ENCODE measurements around the gene DROSHA.
"Not testable (repeated sequence)": the region's sequence is repeated elsewhere in the genome, so short reads cannot be mapped to it uniquely, and the experiment has no call there.

DROSHA gene

GRCh38 chr5:31568302-31568835, 36.5 kb upstream of the DROSHA start:
- TF ChIP-seq CTCF (conservative IDR thresholded peaks at IDR 0.05; ENCODE audit: low read depth, low read length): no peak
- H3K4me3 ChIP-seq (ENCODE audit: low read length): no peak overlapping the region
- no peak for DNase-seq (ENCODE audit: low read depth)

GRCh38 chr5:31566362-31566761, 34.5 kb upstream of the DROSHA start:
- DNase-seq (ENCODE audit: low read depth); H3K4me3 ChIP-seq (ENCODE audit: low read length): not testable (repeated sequence)

DNA sequence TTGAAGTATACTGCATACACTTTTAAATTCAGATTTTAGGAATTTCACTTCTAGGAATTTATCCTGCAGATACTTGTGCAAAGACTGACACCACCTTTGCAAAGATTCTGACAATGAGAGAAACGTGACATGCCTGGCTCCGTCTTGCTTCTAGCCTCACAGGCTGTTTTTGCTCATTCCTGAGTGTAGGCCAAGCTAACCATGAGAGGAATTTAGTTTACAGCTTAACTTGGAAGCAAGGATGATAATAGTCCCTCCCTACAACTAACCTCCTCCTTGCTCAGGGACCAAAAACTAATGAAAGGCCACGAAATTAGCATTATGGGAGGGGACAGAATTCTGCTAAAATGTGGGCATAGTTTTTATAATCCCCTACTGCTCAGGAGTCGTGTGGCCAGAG, 31.3 kb upstream of the DROSHA start:
- TF ChIP-seq CTCF (conservative IDR thresholded peaks at IDR 0.05; ENCODE audit: low read depth, low read length): no peak
- DNase-seq (ENCODE audit: low read depth): no peak
- H3K4me3 ChIP-seq (ENCODE audit: low read length): no peak overlapping the region

DNA sequence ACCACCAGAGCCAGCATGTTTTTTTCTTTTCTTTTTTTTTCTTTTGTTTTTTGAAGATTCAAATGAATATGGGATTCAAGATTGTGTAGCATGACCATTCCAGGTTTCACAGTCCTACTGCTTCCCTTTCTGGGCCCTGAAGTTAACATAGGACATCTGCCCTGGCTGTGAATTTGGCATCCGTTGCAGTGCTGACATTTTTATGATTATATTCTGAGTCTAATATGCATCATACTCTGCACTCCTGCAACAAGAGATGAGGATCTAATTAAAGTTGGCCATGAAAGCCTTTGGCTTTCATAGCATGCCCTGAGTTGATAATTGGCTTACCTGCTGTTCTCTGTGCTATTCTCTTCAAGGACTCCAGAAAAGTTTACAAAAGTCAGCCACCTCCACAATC, 30.1 kb upstream of the DROSHA start:
- H3K4me3 ChIP-seq (ENCODE audit: low read length): no peak overlapping the region
- no peak for DNase-seq (ENCODE audit: low read depth)
- TF ChIP-seq CTCF (conservative IDR thresholded peaks at IDR 0.05; ENCODE audit: low read depth, low read length): no peak

DNA sequence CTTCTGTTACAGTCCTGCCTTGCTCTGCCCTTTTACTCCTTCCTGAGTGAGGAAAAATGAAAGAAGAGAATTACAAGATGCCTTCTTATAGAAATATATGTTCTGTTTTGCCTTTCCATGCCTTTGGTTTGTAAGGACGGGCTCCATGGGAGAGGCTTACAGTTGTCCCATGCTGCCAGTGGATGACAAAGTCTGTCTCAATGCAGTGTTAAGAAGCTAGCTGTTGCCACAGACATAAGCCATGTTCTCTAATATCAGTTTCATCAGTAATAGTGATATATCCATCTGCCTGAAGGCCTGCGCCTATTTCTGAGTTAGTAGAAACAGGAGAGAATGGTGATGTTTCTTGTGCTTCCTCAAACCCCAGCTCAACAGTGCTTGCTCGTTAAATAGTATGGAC, 28.0 kb upstream of the DROSHA start:
- DNase-seq (ENCODE audit: low read depth): no peak
- TF ChIP-seq CTCF (conservative IDR thresholded peaks at IDR 0.05; ENCODE audit: low read depth, low read length): no peak
- no peak overlapping the region for H3K4me3 ChIP-seq (ENCODE audit: low read length)

DNA sequence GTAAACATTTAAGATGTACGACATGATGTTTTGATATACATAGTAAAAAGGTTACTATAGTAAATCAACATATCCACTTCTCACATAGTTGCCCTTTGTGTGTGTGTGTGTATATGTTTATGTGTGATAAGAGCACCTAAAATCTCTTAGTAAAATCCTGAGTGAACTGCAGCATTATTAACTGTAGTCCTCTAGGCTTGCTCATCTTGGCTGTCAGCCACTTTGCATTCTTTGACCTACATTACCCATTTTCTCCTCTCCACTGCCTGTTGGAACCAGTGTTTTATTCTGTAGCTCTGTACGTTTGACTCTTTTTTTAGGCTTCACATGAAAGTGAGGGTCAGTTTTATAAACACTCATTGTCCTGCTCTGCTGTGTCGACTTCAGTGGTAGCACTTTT, 24.6 kb upstream of the DROSHA start:
- no peak for TF ChIP-seq CTCF (conservative IDR thresholded peaks at IDR 0.05; ENCODE audit: low read depth, low read length)
- no peak for DNase-seq (ENCODE audit: low read depth)
- H3K4me3 ChIP-seq (ENCODE audit: low read length): no peak overlapping the region

DNA sequence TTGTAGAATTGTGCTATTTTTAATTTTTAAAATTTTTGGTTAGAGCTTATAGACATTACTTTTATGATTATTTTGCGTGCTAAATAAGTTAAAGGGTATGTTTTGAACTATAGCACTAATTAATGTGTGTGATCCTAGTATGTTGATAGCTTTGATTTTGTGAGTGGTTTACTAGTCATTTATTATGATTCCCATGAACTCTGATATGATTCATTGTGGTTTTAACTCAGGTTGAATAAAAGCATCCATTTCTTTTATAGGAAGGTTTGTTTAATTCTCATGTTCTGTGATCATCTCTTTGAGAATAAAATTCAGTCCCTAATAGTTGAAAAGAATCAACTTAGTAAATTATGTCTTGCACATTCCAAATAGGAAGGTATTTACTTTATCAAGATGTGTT, 22.7 kb upstream of the DROSHA start:
- TF ChIP-seq CTCF (conservative IDR thresholded peaks at IDR 0.05; ENCODE audit: low read depth, low read length): no peak
- no peak for DNase-seq (ENCODE audit: low read depth)
- no peak overlapping the region for H3K4me3 ChIP-seq (ENCODE audit: low read length)

DNA sequence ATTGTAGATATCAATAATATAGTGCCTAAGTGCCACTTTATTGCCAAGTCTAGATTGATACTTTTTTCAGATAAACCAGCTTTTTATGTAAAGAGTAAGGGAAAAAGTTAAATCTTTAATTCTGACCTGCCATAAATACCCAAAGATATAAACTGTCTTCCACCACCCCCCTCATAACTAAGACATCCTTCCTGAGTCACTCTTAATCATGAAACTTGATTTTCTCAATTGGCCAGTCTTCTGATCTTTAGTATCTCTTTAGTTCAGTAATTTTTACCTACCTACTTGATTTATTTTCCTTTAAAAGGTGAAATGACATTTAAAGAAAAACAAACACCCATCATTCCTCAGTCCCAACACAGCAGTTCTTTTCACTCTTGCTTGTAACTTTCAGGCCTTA, 22.0 kb upstream of the DROSHA start:
- H3K4me3 ChIP-seq (ENCODE audit: low read length): no peak overlapping the region
- no peak for DNase-seq (ENCODE audit: low read depth)
- no peak for TF ChIP-seq CTCF (conservative IDR thresholded peaks at IDR 0.05; ENCODE audit: low read depth, low read length)

Measured in retinal pigment epithelial cell (primary cell).